ENCODE data around the gene FBLN2.

DNA sequence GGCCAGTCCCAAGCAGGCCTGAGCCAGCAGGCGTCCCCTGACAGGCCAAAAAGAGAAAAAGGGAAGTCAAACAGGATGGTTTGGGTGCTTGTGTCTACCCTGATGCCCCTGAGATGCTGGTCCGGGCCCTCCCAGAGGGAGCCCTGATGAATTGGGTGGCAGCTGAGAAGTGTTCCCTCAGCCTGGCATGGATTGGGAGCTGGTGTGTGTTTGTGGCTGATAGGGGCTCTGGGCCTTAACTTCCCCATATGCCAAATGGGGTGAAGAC is 1.4 kb downstream of the FBLN2 start:
- TF ChIP-seq, protein P1, sequence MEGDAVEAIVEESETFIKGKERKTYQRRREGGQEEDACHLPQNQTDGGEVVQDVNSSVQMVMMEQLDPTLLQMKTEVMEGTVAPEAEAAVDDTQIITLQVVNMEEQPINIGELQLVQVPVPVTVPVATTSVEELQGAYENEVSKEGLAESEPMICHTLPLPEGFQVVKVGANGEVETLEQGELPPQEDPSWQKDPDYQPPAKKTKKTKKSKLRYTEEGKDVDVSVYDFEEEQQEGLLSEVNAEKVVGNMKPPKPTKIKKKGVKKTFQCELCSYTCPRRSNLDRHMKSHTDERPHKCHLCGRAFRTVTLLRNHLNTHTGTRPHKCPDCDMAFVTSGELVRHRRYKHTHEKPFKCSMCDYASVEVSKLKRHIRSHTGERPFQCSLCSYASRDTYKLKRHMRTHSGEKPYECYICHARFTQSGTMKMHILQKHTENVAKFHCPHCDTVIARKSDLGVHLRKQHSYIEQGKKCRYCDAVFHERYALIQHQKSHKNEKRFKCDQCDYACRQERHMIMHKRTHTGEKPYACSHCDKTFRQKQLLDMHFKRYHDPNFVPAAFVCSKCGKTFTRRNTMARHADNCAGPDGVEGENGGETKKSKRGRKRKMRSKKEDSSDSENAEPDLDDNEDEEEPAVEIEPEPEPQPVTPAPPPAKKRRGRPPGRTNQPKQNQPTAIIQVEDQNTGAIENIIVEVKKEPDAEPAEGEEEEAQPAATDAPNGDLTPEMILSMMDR (IDR thresholded peaks at IDR 0.05), result no peak
- no peak for TF ChIP-seq POLR2A (IDR thresholded peaks at IDR 0.05)
